MCF 10A (cell line): ENCODE data around the gene SETX. TPM values are rescaled to one million over a fixed set of nuclear protein-coding genes. Genes with fewer than 3 reads are reported as not detected.

Experiments
- Bru-seq: library from RNA; stranded (reverse); fragments of 400-500 nt; gene quantifications from one replicate; lab custom pipeline; 2021; lab: Mats Ljungman, UMichigan
- BruChase-seq, 2 experiments: library from RNA; stranded (reverse); fragments of 400-500 nt; gene quantifications; one replicate each; lab custom pipeline; 2021; lab: Mats Ljungman, UMichigan
- BruUV-seq: library from RNA; stranded (reverse); fragments of 400-500 nt; replicated peaks from 2 replicates; lab custom pipeline; 2021; lab: Mats Ljungman, UMichigan
- CTCF ChIA-PET: fragments of 300-600 bp; sonication (Branson Sonifier 250); formaldehyde crosslinking; extraction: SDS; loops from one replicate; lab custom pipeline; 2021; ENCODE audit warnings: antibody characterized with exemption, inconsistent platforms; lab: Yijun Ruan, JAX
- POLR2A ChIA-PET: fragments of 300-600, 350-650 bp; sonication (Branson Sonifier 250); formaldehyde crosslinking; extraction: SDS; loops from one replicate; lab custom pipeline; 2020; ENCODE audit warnings: antibody characterized with exemption, inconsistent platforms; lab: Yijun Ruan, JAX
- DNase-seq: peaks from one replicate; pipeline ENCODE4 v3.0.0-alpha.2; 2018; ENCODE audit not compliant: unreplicated experiment
- H3K27ac Mint-ChIP-seq: one replicate; pipeline ENCODE4 v1.8.0; 2022; ENCODE audit warnings: mild to moderate bottlenecking, low read depth, mixed read lengths; ENCODE audit not compliant: unreplicated experiment
- H3K27me3 Mint-ChIP-seq: one replicate; pipeline ENCODE4 v1.8.0; 2022; ENCODE audit warnings: mixed read lengths; ENCODE audit not compliant: insufficient read depth, unreplicated experiment
- H3K36me3 Mint-ChIP-seq: one replicate; pipeline ENCODE4 v1.8.0; 2022; ENCODE audit warnings: mild to moderate bottlenecking, moderate library complexity, mixed read lengths; ENCODE audit not compliant: insufficient read depth, unreplicated experiment
- H3K4me1 Mint-ChIP-seq: one replicate; pipeline ENCODE4 v1.8.0; 2022; ENCODE audit warnings: mixed read lengths; ENCODE audit not compliant: insufficient read depth, unreplicated experiment
- H3K4me3 Mint-ChIP-seq: one replicate; pipeline ENCODE4 v1.8.0; 2022; ENCODE audit warnings: mild to moderate bottlenecking, moderate library complexity, mixed read lengths; ENCODE audit not compliant: unreplicated experiment
- H3K9me3 Mint-ChIP-seq: one replicate; pipeline ENCODE4 v1.8.0; 2022; ENCODE audit warnings: mixed read lengths; ENCODE audit not compliant: unreplicated experiment
- CTCF ChIP-seq: fragments of 200-600 bp; IDR thresholded peaks from one replicate; pipeline ENCODE4 v1.8.0; 2022; ENCODE audit warnings: antibody characterized with exemption, mild to moderate bottlenecking; ENCODE audit not compliant: unreplicated experiment
- intact Hi-C: fragments of 100-400 bp; cut with micrococcal nuclease; formaldehyde crosslinking; loops from 2 replicates; pipeline ENCODE4 v1.14.1; 2022
- long read RNA-seq: library from polyadenylated mRNA; stranded (forward); transcript quantifications from one replicate; pipeline ENCODE4 v2.0.0, GENCODE V29; 2022
- total RNA-seq: library from RNA; stranded (reverse); gene quantifications from 2 replicates; pipeline ENCODE4 v1.2.3, GENCODE V29; 2022

SETX gene, protein sequence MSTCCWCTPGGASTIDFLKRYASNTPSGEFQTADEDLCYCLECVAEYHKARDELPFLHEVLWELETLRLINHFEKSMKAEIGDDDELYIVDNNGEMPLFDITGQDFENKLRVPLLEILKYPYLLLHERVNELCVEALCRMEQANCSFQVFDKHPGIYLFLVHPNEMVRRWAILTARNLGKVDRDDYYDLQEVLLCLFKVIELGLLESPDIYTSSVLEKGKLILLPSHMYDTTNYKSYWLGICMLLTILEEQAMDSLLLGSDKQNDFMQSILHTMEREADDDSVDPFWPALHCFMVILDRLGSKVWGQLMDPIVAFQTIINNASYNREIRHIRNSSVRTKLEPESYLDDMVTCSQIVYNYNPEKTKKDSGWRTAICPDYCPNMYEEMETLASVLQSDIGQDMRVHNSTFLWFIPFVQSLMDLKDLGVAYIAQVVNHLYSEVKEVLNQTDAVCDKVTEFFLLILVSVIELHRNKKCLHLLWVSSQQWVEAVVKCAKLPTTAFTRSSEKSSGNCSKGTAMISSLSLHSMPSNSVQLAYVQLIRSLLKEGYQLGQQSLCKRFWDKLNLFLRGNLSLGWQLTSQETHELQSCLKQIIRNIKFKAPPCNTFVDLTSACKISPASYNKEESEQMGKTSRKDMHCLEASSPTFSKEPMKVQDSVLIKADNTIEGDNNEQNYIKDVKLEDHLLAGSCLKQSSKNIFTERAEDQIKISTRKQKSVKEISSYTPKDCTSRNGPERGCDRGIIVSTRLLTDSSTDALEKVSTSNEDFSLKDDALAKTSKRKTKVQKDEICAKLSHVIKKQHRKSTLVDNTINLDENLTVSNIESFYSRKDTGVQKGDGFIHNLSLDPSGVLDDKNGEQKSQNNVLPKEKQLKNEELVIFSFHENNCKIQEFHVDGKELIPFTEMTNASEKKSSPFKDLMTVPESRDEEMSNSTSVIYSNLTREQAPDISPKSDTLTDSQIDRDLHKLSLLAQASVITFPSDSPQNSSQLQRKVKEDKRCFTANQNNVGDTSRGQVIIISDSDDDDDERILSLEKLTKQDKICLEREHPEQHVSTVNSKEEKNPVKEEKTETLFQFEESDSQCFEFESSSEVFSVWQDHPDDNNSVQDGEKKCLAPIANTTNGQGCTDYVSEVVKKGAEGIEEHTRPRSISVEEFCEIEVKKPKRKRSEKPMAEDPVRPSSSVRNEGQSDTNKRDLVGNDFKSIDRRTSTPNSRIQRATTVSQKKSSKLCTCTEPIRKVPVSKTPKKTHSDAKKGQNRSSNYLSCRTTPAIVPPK (N-terminal part only)
- total RNA-seq (41.1 and 44.6 TPM in 2 replicates), Bru-seq, nascent RNA (percentile 92 among the genes with signal in this experiment), BruChase-seq, experiment 1, labeled RNA remaining after a 6-hour chase (percentile 95 among the genes with signal in this experiment), BruChase-seq, experiment 2, labeled RNA remaining after a 2-hour chase (percentile 96 among the genes with signal in this experiment)
- long read RNA-seq, full-length matches to known transcripts: 1 of 12 reads
- long read RNA-seq, partial matches to known transcripts: 5 of 12 reads
- long read RNA-seq, other reads (novel, unspliced or antisense): 6 of 12 reads

DNA sequence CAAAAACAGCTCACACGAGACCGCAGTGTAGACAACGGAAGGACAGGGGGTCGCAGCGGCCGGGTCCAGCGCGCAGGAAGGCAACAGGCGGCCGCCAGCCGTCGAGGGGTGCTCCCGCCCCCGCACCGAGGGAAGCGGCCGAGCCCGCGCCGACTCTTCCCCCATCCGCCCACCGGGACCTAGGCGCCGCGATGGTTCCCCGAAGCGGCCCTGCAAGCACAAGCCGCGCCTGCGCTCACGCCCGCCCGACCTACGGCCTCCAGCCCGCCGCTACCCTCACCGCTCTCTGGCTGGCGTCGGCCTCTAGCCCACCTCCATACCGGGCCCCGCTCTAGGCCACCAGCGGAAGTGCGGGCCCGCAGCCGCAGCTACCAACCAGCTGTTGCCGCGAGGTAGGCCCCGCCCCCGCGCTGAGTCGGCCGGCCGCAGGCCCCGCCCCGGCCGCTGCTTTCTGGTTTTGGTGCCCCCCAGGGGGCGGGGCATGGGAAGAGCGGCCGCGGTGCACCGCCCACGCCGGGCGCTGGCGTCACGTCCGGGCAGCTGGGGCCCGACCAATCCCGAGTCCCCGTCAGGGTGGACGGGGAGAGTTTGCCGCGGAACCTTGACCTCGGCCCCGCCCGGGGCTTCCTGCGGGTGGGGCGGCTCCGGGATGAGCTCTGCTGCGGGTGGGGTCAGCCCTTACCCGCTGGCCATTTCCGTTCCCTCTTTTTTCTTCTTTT lies at the start of gene SETX:
Gene SETX, minus strand, starts transcription at position 350 of the 719 bp plus-strand sequence. CDS start 5,558 bp downstream, outside the sequence.
- no TSS peak for BruUV-seq
- peak within 1 kb of the TSS; percentile 90 for H3K4me3 Mint-ChIP-seq
- POLR2A ChIA-PET: interaction anchor here (0.7 to 2.6 kb wide), 12 partner anchors 8 to 495 kb away, joined by 3 to 9 read pairs (median 4); partner anchors contain the start of genes DDX31 and GTF3C4
- H3K27me3 Mint-ChIP-seq: no peaks in the 10 kb centered on the region
- H3K27ac Mint-ChIP-seq: peak within 1 kb of the TSS; percentile 91
- peaks cover 33% of the 10 kb centered on the region for H3K36me3 Mint-ChIP-seq
- peak; percentile 96 for DNase-seq
- intact Hi-C loops: no loop called here
- CTCF ChIA-PET: interaction anchor here (0.6 to 0.7 kb wide), 3 partner anchors 25 to 102 kb away, joined by 3 read pairs; no protein-coding TSS in a partner anchor
- H3K4me1 Mint-ChIP-seq: peaks cover 27% of the 10 kb centered on the region
- H3K9me3 Mint-ChIP-seq: no peaks in the 10 kb centered on the region
- no peak for TF ChIP-seq CTCF

DNA sequence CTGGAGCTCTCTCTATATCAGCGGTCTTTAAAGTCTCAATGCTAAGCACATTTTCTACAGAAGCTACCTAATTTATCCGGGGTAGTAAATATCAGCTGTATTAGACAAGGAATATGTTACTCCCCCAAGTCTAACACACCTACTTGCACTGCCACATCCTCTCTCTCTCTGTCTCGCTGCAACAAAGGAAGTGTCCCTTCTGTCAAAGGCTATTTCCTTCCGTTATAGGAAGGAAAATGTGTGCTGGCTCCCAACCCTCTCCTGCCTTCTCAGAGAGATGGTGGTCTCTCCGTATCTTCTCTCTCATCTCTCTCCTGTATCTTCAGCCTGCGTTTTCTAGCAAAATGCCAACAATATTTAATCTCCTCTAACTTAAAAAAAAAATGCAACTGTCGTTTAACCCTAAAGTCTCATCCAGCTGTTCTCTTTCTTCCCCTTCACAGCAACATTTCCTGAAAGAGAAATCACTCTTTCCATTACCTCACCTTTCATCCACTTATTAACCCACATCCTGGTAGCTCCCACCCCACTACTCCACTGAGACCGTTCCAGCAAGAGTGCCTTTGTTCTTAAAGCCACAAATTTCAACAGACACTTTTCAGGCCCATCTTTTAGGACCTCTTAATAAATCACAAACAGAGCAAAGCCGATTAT lies 49.6 kb upstream of the SETX start:
- no peaks in the 10 kb centered on the region for H3K27me3 Mint-ChIP-seq
- TF ChIP-seq CTCF: no peak
- BruUV-seq: no TSS peak
- no peak overlapping the region for H3K27ac Mint-ChIP-seq
- intact Hi-C loops: no loop called here
- H3K4me3 Mint-ChIP-seq: no peak overlapping the region
- H3K9me3 Mint-ChIP-seq: no peaks in the 10 kb centered on the region
- H3K4me1 Mint-ChIP-seq: peaks cover 21% of the 10 kb centered on the region
- POLR2A ChIA-PET: no interaction called here
- CTCF ChIA-PET: no interaction called here
- no peak for DNase-seq
- H3K36me3 Mint-ChIP-seq: peaks cover 41% of the 10 kb centered on the region

GRCh38 chr9:132401824-132402223 lies 47.0 kb upstream of the SETX start:
- no peaks in the 10 kb centered on the region for H3K27me3 Mint-ChIP-seq
- TF ChIP-seq CTCF: no peak
- DNase-seq: no peak
- H3K36me3 Mint-ChIP-seq: peaks cover 63% of the 10 kb centered on the region
- H3K4me1 Mint-ChIP-seq: peaks cover 17% of the 10 kb centered on the region
- BruUV-seq: no TSS peak
- ChIA-PET POLR2A (no interaction called here), CTCF (no interaction called here)
- no peak overlapping the region for H3K4me3 Mint-ChIP-seq
- H3K27ac Mint-ChIP-seq: no peak overlapping the region
- H3K9me3 Mint-ChIP-seq: no peaks in the 10 kb centered on the region
- intact Hi-C loops: no loop called here
